Right lobe of liver (tissue), 6 donors: ENCODE measurements around the gene LMNTD2. TPM values are rescaled to one million over a fixed set of nuclear protein-coding genes. Genes with fewer than 3 reads are reported as not detected.

Source experiments
- ATAC-seq, 4 donors: fragments of 200-7000 bp; cut with Tn5 transposase; one replicate each; pipeline ENCODE4 v1.9.1; 2020; ENCODE audit warnings: mild to moderate bottlenecking in 4 of 4, moderate library complexity in 4 of 4
- DNase-seq, 3 donors: peaks; one replicate each; pipeline ENCODE4 v3.0.0-alpha.2; 2020
- H3K27ac ChIP-seq, 3 donors: fragments of 200-600 bp; one replicate each; pipeline ENCODE4 v1.8.0; 2022
- H3K27me3 ChIP-seq, 2 donors: fragments of 200-600 bp; one replicate each; pipeline ENCODE4 v1.8.0; 2022
- H3K36me3 ChIP-seq, 4 donors: fragments of 200-600 bp; sonication (generic) in 1 of 4; one replicate each; pipeline versions ENCODE4 v1.5.1 to v1.8.0; 2017 to 2022; ENCODE audit warnings: control low read depth in 1 of 4
- H3K4me1 ChIP-seq, 4 donors: fragments of 200-600 bp; sonication (generic) in 1 of 4; one replicate each; pipeline versions ENCODE4 v1.5.1 to v1.8.0; 2017 to 2022; ENCODE audit warnings: control low read depth in 1 of 4
- H3K4me3 ChIP-seq, 3 donors: fragments of 200-600 bp; one replicate each; pipeline ENCODE4 v1.8.0; 2022
- H3K9me3 ChIP-seq, 4 donors: fragments of 200-600 bp; sonication (generic) in 1 of 4; one replicate each; pipeline versions ENCODE4 v1.5.1 to v1.8.0; 2017 to 2022; ENCODE audit warnings: control low read depth in 1 of 4
- POLR2A ChIP-seq: fragments of 450-650 bp; IDR thresholded peaks from one replicate; pipeline ENCODE4 v1.6.1; 2017; ENCODE audit warnings: antibody characterized with exemption, mild to moderate bottlenecking
- WGBS: methylation state at CpG from one replicate; pipeline ENCODE4 v1.1.6; 2018; ENCODE audit warnings: low coverage, low lambda C conversion rate; ENCODE audit not compliant: insufficient coverage; ENCODE audit errors: missing lambda C conversion rate; 5-methylcytosine and 5-hydroxymethylcytosine counted together
- intact Hi-C, 2 donors: fragments of 100-400 bp; cut with DNase I; formaldehyde crosslinking; loops; one replicate each; pipeline versions ENCODE4 v1.11.2 to v1.14.1; 2022
- total RNA-seq, 6 experiments: library from RNA; depleted of rRNA in 2 of 6; stranded (reverse); fragments of >200 nt in 2 of 6; fragmentation: NEBNext Ultra II Directional in 3 of 6; extraction: Animal tissue kit (Norgen Biotek cat#: 25700) in 3 of 6; gene quantifications; one replicate each; pipeline versions ENCODE4 v1.1.0 to v1.2.4, GENCODE V29; 2016 to 2023
- TF ChIP-seq, protein P1 (sequence below), 4 donors: fragments of 200-600 bp in 3 of 4; fragments of 450-650 bp in 1 of 4; IDR thresholded peaks; one replicate each; pipeline versions ENCODE4 v1.5.1 to v1.8.0; 2016 to 2022; ENCODE audit warnings: antibody characterized with exemption in 4 of 4, mild to moderate bottlenecking in 2 of 4
- donor health status: DM: no; HTN: yes; CAD: no.
- donor health status: DM: no; HTN: no; CAD: no.
- donor health status: DM: no; HTN: no; CAD: no.
- donor health status: DM: no; HTN: yes; CAD: no.
- donor health status: DM: no; HTN: yes; CAD: no.

The LMNTD2 gene
- total RNA-seq, 6 experiments from 2014 or later, result 4.7 to 14.7 (median 7.9) TPM

DNA sequence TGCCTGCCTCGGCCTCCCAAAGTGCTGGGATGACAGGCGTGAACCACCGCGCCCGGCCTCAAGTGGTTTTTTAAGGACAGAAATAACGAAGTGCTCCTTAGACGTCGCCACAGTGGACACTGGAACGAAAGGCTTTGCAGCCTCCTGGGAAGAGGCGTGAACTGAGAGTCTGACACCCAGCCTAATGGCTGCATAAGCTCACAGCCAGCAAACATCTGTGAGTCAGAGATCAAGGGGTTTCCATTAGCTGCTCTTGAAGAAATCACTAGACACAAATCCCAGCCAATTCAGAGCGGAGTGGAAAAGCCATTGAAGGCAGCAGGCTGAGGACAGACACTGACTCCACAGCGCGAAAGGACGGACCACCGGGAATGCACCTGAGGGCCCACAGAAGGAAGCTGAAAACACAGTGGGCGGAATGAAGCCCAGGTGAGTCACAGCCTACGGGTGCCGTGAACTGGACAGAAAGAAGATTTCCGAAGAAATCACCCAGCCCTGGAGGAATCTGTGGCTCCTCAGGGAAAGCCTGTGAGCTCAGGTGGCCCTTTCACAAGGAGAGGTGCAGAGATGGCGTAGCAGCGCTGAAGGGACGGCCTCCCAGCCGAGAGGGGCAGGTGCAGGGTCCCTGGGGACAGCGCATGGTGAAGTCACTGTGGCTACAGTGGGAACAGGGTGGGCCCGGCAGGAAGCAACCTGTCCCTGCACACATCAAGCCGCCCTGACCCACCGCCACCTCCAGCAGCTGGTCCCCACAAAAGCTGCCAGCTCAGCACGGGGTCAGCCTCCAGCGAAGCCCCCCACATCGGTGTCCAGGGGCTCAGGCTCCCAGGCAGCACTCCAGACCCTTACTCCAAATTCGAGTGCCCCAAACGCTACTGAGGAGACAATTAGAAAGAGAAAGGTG, 11.6 kb downstream of the LMNTD2 start:
- Histone ChIP-seq H3K27ac (no peak overlapping the region), H3K9me3 (no peaks in the 10 kb centered on the region), H3K4me1 (no peaks in the 10 kb centered on the region), H3K27me3 (no peaks in the 10 kb centered on the region), H3K36me3 (no peaks in the 10 kb centered on the region), H3K4me3 (no peak overlapping the region)
- intact Hi-C loops, result no loop called here
- no peak for TF ChIP-seq POLR2A
- WGBS, result 89% methylated on average over 15 of the region's 32 CpGs
- ATAC-seq, result no peak
- no peak for DNase-seq

DNA sequence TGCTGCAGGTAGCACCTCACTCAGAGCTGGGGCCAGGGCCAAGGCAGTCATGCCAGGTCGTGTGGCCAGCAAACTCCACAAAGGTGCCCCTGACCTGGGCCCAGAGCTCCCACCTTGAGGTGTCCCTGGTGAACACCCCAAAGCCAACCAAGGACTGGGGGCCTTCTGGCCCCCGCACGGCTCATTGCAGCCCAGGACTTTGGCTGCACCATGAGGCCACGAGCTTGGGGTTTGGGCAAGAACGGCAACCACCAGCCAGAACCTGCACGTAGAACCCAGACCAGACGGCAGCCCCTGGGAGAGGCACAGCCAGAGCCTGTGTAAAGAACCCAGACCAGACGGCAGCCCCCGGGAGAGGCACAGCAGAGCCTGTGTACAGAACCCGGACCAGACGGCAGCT, 15.4 kb downstream of the LMNTD2 start:
- TF ChIP-seq POLR2A, result no peak
- TF ChIP-seq, protein P1, sequence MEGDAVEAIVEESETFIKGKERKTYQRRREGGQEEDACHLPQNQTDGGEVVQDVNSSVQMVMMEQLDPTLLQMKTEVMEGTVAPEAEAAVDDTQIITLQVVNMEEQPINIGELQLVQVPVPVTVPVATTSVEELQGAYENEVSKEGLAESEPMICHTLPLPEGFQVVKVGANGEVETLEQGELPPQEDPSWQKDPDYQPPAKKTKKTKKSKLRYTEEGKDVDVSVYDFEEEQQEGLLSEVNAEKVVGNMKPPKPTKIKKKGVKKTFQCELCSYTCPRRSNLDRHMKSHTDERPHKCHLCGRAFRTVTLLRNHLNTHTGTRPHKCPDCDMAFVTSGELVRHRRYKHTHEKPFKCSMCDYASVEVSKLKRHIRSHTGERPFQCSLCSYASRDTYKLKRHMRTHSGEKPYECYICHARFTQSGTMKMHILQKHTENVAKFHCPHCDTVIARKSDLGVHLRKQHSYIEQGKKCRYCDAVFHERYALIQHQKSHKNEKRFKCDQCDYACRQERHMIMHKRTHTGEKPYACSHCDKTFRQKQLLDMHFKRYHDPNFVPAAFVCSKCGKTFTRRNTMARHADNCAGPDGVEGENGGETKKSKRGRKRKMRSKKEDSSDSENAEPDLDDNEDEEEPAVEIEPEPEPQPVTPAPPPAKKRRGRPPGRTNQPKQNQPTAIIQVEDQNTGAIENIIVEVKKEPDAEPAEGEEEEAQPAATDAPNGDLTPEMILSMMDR (IDR thresholded peaks at IDR 0.05), result no peak
- no peaks in the 10 kb centered on the region for H3K4me1 ChIP-seq
- intact Hi-C loops, result no loop called here
- H3K27ac ChIP-seq, result no peak overlapping the region
- no peaks in the 10 kb centered on the region for H3K36me3 ChIP-seq
- H3K27me3 ChIP-seq, result no peaks in the 10 kb centered on the region
- DNase-seq, result no peak
- H3K9me3 ChIP-seq, result no peaks in the 10 kb centered on the region
- ATAC-seq, result no peak
- WGBS, result 85% methylated on average over 4 of the region's 11 CpGs
- no peak overlapping the region for H3K4me3 ChIP-seq

DNA sequence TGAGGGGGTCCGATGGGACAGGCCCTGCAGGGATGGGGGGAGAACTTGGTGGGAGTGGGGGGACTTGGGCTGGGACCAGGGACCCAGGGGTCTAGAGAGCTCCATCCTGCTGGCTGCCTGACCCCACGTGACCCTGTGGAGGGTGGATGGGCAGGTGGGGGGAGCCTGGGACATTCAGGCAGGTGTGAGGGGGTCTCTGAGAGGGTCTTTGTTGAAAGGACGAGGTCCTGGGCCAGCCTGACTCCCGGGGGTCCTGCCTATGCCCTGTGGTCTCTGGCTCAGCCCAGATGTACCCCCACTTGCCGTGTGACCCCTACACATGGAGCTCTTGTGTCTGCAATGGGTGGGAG, 15.7 kb downstream of the LMNTD2 start:
- Histone ChIP-seq H3K4me3 (no peak overlapping the region), H3K36me3 (no peaks in the 10 kb centered on the region), H3K27ac (no peak overlapping the region), H3K4me1 (no peaks in the 10 kb centered on the region), H3K9me3 (no peaks in the 10 kb centered on the region), H3K27me3 (no peaks in the 10 kb centered on the region)
- no CpG with 5 or more reads among the region's 5 CpGs for WGBS
- DNase-seq, result no peak
- TF ChIP-seq, protein P1 (IDR thresholded peaks at IDR 0.05), result no peak
- TF ChIP-seq POLR2A, result no peak
- peak in 1 of 4 donors; percentile 5 for ATAC-seq
- intact Hi-C loops, result no loop called here

DNA sequence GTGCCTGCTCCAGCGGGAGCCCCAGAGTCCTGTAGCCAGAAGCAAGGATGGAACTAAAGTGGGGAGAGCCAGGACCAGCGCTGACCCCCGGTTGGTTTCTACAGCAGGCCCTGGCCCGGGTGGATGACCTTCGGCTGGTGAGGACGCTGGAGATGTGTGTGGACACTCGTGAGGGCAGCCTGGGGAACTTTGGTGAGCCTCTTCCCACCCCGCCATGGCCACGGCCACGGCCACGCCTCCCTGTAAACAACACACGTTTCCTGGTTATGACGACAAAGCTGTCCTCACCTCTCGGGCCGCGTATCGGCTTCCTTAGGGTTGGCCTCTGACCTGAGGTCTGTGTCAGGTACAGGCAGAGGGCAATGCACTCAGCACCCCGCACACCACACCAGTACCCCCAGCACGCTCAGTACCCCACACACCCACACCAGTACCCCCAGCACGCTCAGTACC, 19.1 kb downstream of the LMNTD2 start:
- DNase-seq (peak in 2 of 3 donors; percentile 14 to 54), ATAC-seq (no peak)
- H3K4me1 ChIP-seq, result peaks cover 0 to 15% (median 4%) of the 10 kb centered on the region in 4 donors
- no peaks in the 10 kb centered on the region for H3K36me3 ChIP-seq
- intact Hi-C loops, result no loop called here
- H3K4me3 ChIP-seq, result no peak overlapping the region
- H3K27ac ChIP-seq, result no peak overlapping the region
- TF ChIP-seq, protein P1 (IDR thresholded peaks at IDR 0.05), result no peak
- TF ChIP-seq POLR2A, result no peak
- no peaks in the 10 kb centered on the region for H3K27me3 ChIP-seq
- no peaks in the 10 kb centered on the region for H3K9me3 ChIP-seq
- WGBS, result no CpG with 5 or more reads among the region's 20 CpGs

DNA sequence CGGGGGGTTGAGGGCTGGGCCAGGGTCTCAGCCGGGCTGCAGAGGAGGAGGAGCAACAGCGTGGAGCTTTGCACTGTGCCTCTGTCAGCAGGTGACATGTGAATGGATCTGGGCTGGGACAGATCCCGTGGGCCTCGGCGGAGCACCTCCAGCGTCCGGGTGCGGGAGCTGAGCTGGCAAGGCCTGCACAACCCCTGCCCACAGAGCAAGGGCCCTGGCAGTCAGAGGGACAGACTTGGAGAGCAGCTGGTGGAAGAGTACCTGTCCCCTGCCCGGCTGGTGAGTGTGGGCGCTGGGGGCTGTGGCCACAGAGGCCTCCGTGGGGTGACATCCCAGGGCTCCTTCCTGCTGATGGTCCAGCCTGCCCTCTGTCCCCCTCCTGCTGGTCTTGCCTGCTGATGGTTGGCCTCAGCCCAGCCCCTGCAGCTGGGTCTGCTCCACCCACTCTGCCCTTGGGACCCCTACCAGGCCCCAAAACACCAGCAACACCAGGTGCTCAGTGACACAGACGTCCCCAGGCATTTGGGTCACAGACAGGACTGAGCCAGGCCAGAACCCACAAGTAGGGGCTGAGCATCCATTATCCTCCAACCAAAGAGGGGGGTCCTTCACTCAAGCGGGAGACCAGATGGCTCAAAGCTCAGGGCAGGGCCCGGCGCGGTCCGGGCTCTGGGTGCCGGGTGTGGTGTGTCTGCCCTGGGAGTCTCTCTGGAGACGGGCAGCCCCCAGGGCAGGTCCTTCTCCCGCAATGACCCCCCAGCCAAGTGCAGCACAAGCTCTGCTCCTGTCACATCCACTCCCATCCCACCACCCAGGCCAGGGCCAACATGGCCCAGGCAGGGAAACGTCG, 19.7 kb downstream of the LMNTD2 start:
- Histone ChIP-seq H3K4me1 (peaks cover 0 to 16% (median 7%) of the 10 kb centered on the region in 4 donors), H3K4me3 (no peak overlapping the region), H3K9me3 (no peaks in the 10 kb centered on the region), H3K27ac (no peak overlapping the region), H3K27me3 (no peaks in the 10 kb centered on the region), H3K36me3 (no peaks in the 10 kb centered on the region)
- intact Hi-C loops, result no loop called here
- ATAC-seq (no peak), DNase-seq (peak in 1 of 3 donors; percentile 51)
- TF ChIP-seq, protein P1 (IDR thresholded peaks at IDR 0.05), result no peak
- no peak for TF ChIP-seq POLR2A
- WGBS, result 100% methylated on average over 1 of the region's 23 CpGs
